Measurements from ENCODE around the gene G2E3. TPM values are rescaled to one million over a fixed set of nuclear protein-coding genes. Genes with fewer than 3 reads are reported as not detected.
"Not testable (repeated sequence)": the region's sequence is repeated elsewhere in the genome, so short reads cannot be mapped to it uniquely, and the experiment has no call there.

G2E3 gene
- total RNA-seq, 1 donor from 2014 or later, result 7.6 TPM

- intact Hi-C loops (cut with micrococcal nuclease), result no loop called here
These were observed 44.4 kb downstream of the G2E3 start for GRCh38 chr14:30603402-30603801.

GRCh38 chr14:30604696-30605095 lies 45.7 kb downstream of the G2E3 start:
- H3K4me1 ChIP-seq; intact Hi-C loops (cut with micrococcal nuclease); H3K4me3 ChIP-seq; H3K27me3 ChIP-seq (ENCODE audit: low read depth); DNase-seq; H3K9me3 ChIP-seq (replicated peaks); H3K27ac ChIP-seq (replicated peaks): not testable (repeated sequence)
- peaks cover 44% of the 10 kb centered on the region for H3K36me3 ChIP-seq

More at GRCh38 chr14:30603402-30603801, 44.4 kb downstream of the G2E3 start:
- DNase-seq, result no peak
- no peak for TF ChIP-seq CTCF (IDR thresholded peaks at IDR 0.05; ENCODE audit: borderline replicate concordance)
- Histone ChIP-seq H3K9me3 (replicated peaks) (no peaks in the 10 kb centered on the region), H3K27me3 (ENCODE audit: low read depth) (no peaks in the 10 kb centered on the region), H3K36me3 (peaks cover 52% of the 10 kb centered on the region), H3K4me1 (no peaks in the 10 kb centered on the region), H3K4me3 (no peak overlapping the region), H3K27ac (replicated peaks) (no peak overlapping the region)

- peaks cover 23% of the 10 kb centered on the region for H3K36me3 ChIP-seq
These were observed 48.3 kb downstream of the G2E3 start for GRCh38 chr14:30607156-30607780.

GRCh38 chr14:30608533-30609006 lies 49.6 kb downstream of the G2E3 start:
- Histone ChIP-seq H3K27ac (replicated peaks) (no peak overlapping the region), H3K4me1 (peaks cover 5% of the 10 kb centered on the region), H3K27me3 (ENCODE audit: low read depth) (no peaks in the 10 kb centered on the region), H3K4me3 (no peak overlapping the region), H3K36me3 (peaks cover 10% of the 10 kb centered on the region), H3K9me3 (replicated peaks) (no peaks in the 10 kb centered on the region)
- intact Hi-C loops (cut with micrococcal nuclease), result no loop called here
- TF ChIP-seq CTCF (IDR thresholded peaks at IDR 0.05; ENCODE audit: borderline replicate concordance), result no peak
- DNase-seq, result no peak

More at GRCh38 chr14:30607156-30607780, 48.3 kb downstream of the G2E3 start:
- Histone ChIP-seq H3K4me3 (no peak overlapping the region), H3K4me1 (peaks cover 5% of the 10 kb centered on the region), H3K27ac (replicated peaks) (no peak overlapping the region), H3K9me3 (replicated peaks) (no peaks in the 10 kb centered on the region), H3K27me3 (ENCODE audit: low read depth) (no peaks in the 10 kb centered on the region)
- DNase-seq, result no peak
- intact Hi-C loops (cut with micrococcal nuclease), result no loop called here
- no peak for TF ChIP-seq CTCF (IDR thresholded peaks at IDR 0.05; ENCODE audit: borderline replicate concordance)

- intact Hi-C loops (cut with micrococcal nuclease), result no loop called here
- peaks cover 5% of the 10 kb centered on the region for H3K4me1 ChIP-seq
- H3K9me3 ChIP-seq (replicated peaks), result no peaks in the 10 kb centered on the region
- H3K36me3 ChIP-seq, result peaks cover 3% of the 10 kb centered on the region
- TF ChIP-seq CTCF (IDR thresholded peaks at IDR 0.05; ENCODE audit: borderline replicate concordance), result peak; percentile 38
- no peak overlapping the region for H3K4me3 ChIP-seq
- DNase-seq, result no peak
- no peaks in the 10 kb centered on the region for H3K27me3 ChIP-seq (ENCODE audit: low read depth)
- no peak overlapping the region for H3K27ac ChIP-seq (replicated peaks)
These were observed 51.9 kb downstream of the G2E3 start for GRCh38 chr14:30610787-30611343.

GRCh38 chr14:30614155-30614554 lies 55.2 kb downstream of the G2E3 start:
- Histone ChIP-seq H3K36me3 (peaks cover 8% of the 10 kb centered on the region), H3K27me3 (ENCODE audit: low read depth) (no peaks in the 10 kb centered on the region), H3K4me3 (no peak overlapping the region), H3K4me1 (peaks cover 5% of the 10 kb centered on the region), H3K27ac (replicated peaks) (no peak overlapping the region), H3K9me3 (replicated peaks) (no peaks in the 10 kb centered on the region)
- no peak for DNase-seq
- TF ChIP-seq CTCF (IDR thresholded peaks at IDR 0.05; ENCODE audit: borderline replicate concordance), result no peak
- intact Hi-C loops (cut with micrococcal nuclease), result no loop called here

Measured in left ventricle myocardium inferior (tissue), 1 donor.